H9 (cell line): ENCODE results near the gene MRPL55. TPM values are rescaled to one million over a fixed set of nuclear protein-coding genes. Genes with fewer than 3 reads are reported as not detected.

Source experiments
- DNase-seq: peaks from one replicate; pipeline ENCODE4 v3.0.0-alpha.2; 2017
- H2AFZ ChIP-seq: one replicate; pipeline ENCODE4 v1.6.1; 2013; ENCODE audit warnings: mild to moderate bottlenecking, low read length, control low read depth, moderate library complexity
- H2AK5ac ChIP-seq: 2 replicates; pipeline ENCODE4 v1.6.1; 2013; ENCODE audit warnings: low read length, control low read depth, mixed read lengths; ENCODE audit not compliant: insufficient read length
- H2BK120ac ChIP-seq: one replicate; pipeline ENCODE4 v1.6.1; 2013; ENCODE audit warnings: low read depth, mild to moderate bottlenecking, low read length, control low read depth, inconsistent platforms; ENCODE audit not compliant: poor library complexity, severe bottlenecking
- H2BK12ac ChIP-seq: 2 replicates; pipeline ENCODE4 v1.6.1; 2013; ENCODE audit warnings: low read length, control low read depth, mixed read lengths, low read depth; ENCODE audit not compliant: insufficient read length
- H2BK15ac ChIP-seq: 2 replicates; pipeline ENCODE4 v1.6.1; 2013; ENCODE audit warnings: low read depth, low read length, control low read depth
- H2BK20ac ChIP-seq: one replicate; pipeline ENCODE4 v1.6.1; 2013; ENCODE audit warnings: low read depth, mild to moderate bottlenecking, low read length, control low read depth, inconsistent platforms; ENCODE audit not compliant: poor library complexity, severe bottlenecking
- H2BK5ac ChIP-seq: 2 replicates; pipeline ENCODE4 v1.6.1; 2013; ENCODE audit warnings: low read length, control low read depth, mixed read lengths; ENCODE audit not compliant: insufficient read length
- H3K14ac ChIP-seq: 2 replicates; pipeline ENCODE4 v1.6.1; 2013; ENCODE audit warnings: low read length, control low read depth; ENCODE audit not compliant: insufficient read depth
- H3K18ac ChIP-seq: 2 replicates; pipeline ENCODE4 v1.6.1; 2013; ENCODE audit warnings: low read depth, mild to moderate bottlenecking, mixed read lengths, low read length, control low read depth; ENCODE audit not compliant: insufficient read length
- H3K23ac ChIP-seq: 2 replicates; pipeline ENCODE4 v1.6.1; 2013; ENCODE audit warnings: low read length, control low read depth, mixed read lengths, low read depth; ENCODE audit not compliant: insufficient read length
- H3K23me2 ChIP-seq: 2 replicates; pipeline ENCODE4 v1.6.1; 2013; ENCODE audit warnings: low read depth, mild to moderate bottlenecking, mixed read lengths, low read length, control low read depth; ENCODE audit not compliant: insufficient read length, poor library complexity, severe bottlenecking
- H3K27ac ChIP-seq: 2 replicates; pipeline ENCODE4 v1.5.1; 2013; ENCODE audit warnings: low read length, control low read depth, mixed read lengths, low read depth; ENCODE audit not compliant: insufficient read length
- H3K27me3 ChIP-seq: 2 replicates; pipeline ENCODE4 v1.6.1; 2013; ENCODE audit warnings: low read length, control low read depth, inconsistent platforms; ENCODE audit not compliant: insufficient read depth
- H3K4ac ChIP-seq: 2 replicates; pipeline ENCODE4 v1.6.1; 2013; ENCODE audit warnings: low read depth, mild to moderate bottlenecking, control low read depth, inconsistent platforms, low read length, moderate library complexity
- H3K4me1 ChIP-seq: 2 replicates; pipeline ENCODE4 v1.6.1; 2013; ENCODE audit warnings: low read length, control low read depth, inconsistent platforms; ENCODE audit not compliant: insufficient read depth
- H3K4me2 ChIP-seq: 2 replicates; pipeline ENCODE4 v1.6.1; 2013; ENCODE audit warnings: low read length, control low read depth, mixed read lengths; ENCODE audit not compliant: insufficient read length, insufficient read depth
- H3K56ac ChIP-seq: 2 replicates; pipeline ENCODE4 v1.6.1; 2013; ENCODE audit warnings: low read depth, mild to moderate bottlenecking, mixed read lengths, low read length, control low read depth; ENCODE audit not compliant: insufficient read length
- H3K79me1 ChIP-seq: 2 replicates; pipeline ENCODE4 v1.6.1; 2013; ENCODE audit warnings: low read depth, mild to moderate bottlenecking, moderate library complexity, low read length, control low read depth, inconsistent platforms; ENCODE audit not compliant: insufficient read depth, poor library complexity, severe bottlenecking
- H3K79me2 ChIP-seq: 2 replicates; pipeline ENCODE4 v1.6.1; 2013; ENCODE audit warnings: low read length, control low read depth, inconsistent platforms; ENCODE audit not compliant: insufficient read depth
- H3K9ac ChIP-seq: 2 replicates; pipeline ENCODE4 v1.6.1; 2013; ENCODE audit warnings: low read length, control low read depth, mixed read lengths; ENCODE audit not compliant: insufficient read length; ENCODE audit errors: extremely low read depth
- H3K9me3 ChIP-seq: one replicate; pipeline ENCODE4 v1.6.1; 2013; ENCODE audit warnings: low read depth, low read length, inconsistent platforms; ENCODE audit not compliant: control insufficient read depth
- H3T11ph ChIP-seq: one replicate; pipeline ENCODE4 v1.6.1; 2013; ENCODE audit warnings: mild to moderate bottlenecking, low read length, control low read depth, inconsistent platforms
- H4K20me1 ChIP-seq: one replicate; pipeline ENCODE4 v1.6.1; 2013; ENCODE audit not compliant: control insufficient read depth, insufficient read length, insufficient read depth
- H4K5ac ChIP-seq: 2 replicates; pipeline ENCODE4 v1.6.1; 2013; ENCODE audit warnings: low read depth, mild to moderate bottlenecking, mixed read lengths, low read length, control low read depth; ENCODE audit not compliant: insufficient read length
- H4K8ac ChIP-seq: replicated peaks from 2 replicates; pipeline ENCODE4 v1.6.1; 2013; ENCODE audit warnings: low read length, control low read depth, mixed read lengths, low read depth; ENCODE audit not compliant: insufficient read length
- H4K91ac ChIP-seq: 2 replicates; pipeline ENCODE4 v1.6.1; 2013; ENCODE audit warnings: low read depth, mild to moderate bottlenecking, moderate library complexity, mixed read lengths, low read length, control low read depth; ENCODE audit not compliant: insufficient read length
- H3K27ac Mint-ChIP-seq, 3 experiments: 2 replicates in 2 of 3; 3 replicates in 1 of 3; pipeline ENCODE4 v1.8.0; 2020 to 2021; ENCODE audit warnings: mixed read lengths in 3 of 3, mild to moderate bottlenecking in 1 of 3, moderate library complexity in 1 of 3
- H3K27me3 Mint-ChIP-seq: 2 replicates; pipeline ENCODE4 v1.8.0; 2021; ENCODE audit warnings: low read depth, mild to moderate bottlenecking, moderate library complexity, mixed read lengths
- H3K36me3 Mint-ChIP-seq, 3 experiments: 2 replicates in 2 of 3; 3 replicates in 1 of 3; pipeline ENCODE4 v1.8.0; 2020 to 2021; ENCODE audit warnings: low read depth in 3 of 3, mixed read lengths in 3 of 3; ENCODE audit not compliant: insufficient read depth in 1 of 3
- H3K4me1 Mint-ChIP-seq, 2 experiments: 2 replicates each; pipeline ENCODE4 v1.8.0; 2020; ENCODE audit warnings: mixed read lengths in 2 of 2
- H3K4me3 Mint-ChIP-seq, 2 experiments: 2 replicates in 1 of 2; 3 replicates in 1 of 2; pipeline ENCODE4 v1.8.0; 2020 to 2021; ENCODE audit warnings: mild to moderate bottlenecking in 2 of 2, mixed read lengths in 2 of 2, moderate library complexity in 1 of 2
- H3K9me3 Mint-ChIP-seq, 2 experiments: 2 replicates in 1 of 2; 3 replicates in 1 of 2; pipeline ENCODE4 v1.8.0; 2020; ENCODE audit warnings: mild to moderate bottlenecking in 2 of 2, mixed read lengths in 2 of 2, moderate library complexity in 1 of 2
- CTCF ChIP-seq: fragments of 200-600 bp; sonication (generic); conservative IDR thresholded peaks from 3 replicates; pipeline ENCODE4 v1.8.0; 2021; ENCODE audit warnings: antibody characterized with exemption, mild to moderate bottlenecking
- WGBS: extraction: QIAGEN DNeasy Blood & Tissue Kit; methylation state at CpG from one replicate; pipeline ENCODE4 v1.1.7; 2013; ENCODE audit warnings: missing lambda C conversion rate, low lambda C conversion rate, mixed read lengths; ENCODE audit not compliant: insufficient read length; ENCODE audit errors: extremely low coverage; 5-methylcytosine and 5-hydroxymethylcytosine counted together
- total RNA-seq: library from RNA; stranded (reverse); gene quantifications from 2 replicates; pipeline ENCODE4 v1.2.1, GENCODE V29; 2021

MRPL55 gene
- total RNA-seq, 1 experiment from 2014 or later = 62.3 TPM

DNA sequence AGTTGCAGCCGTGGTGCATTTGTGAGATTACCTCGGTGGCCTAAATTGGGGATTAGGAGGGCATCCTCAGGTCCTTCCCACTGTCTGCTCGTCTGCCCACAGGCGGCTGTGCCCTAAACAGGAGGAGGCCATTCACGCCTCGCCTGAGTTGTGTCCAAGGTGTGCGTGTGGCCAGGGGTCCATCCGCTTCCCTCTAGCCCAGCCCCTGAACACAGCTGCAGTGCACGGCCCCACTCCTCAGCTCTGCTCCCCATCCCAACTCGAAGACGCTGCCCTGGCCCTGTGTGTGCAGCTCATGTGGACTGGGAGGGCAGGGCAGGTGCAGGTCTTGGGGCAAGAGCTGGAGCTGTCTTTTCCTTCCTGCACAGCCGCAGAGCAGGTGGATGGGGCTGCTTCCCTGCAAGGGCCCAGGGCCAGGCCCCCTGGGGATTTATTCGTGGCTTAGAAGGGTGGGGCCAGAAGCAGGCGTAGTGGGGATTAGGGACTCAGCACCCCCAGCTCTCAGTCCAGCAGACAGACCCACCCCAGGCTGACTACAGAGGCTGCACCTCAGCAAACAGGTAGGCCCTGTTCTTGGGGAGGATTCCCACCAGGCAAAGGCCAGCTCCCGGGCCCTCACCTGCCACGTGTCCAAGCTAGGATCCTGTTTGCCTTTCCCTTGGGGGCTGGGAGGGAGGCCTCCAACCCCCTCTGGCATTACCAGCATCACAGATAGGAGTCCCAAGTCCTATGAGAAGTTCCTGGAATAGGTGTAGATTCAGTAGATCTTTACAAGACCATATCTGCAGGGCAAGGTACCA, 35.3 kb upstream of the MRPL55 start:
- H4K5ac ChIP-seq = no peak overlapping the region
- Mint-ChIP-seq H3K27ac (no peak overlapping the region; a peak in 1 of 7 replicates), H3K4me1 (peaks cover 4 to 15% of the 10 kb centered on the region in 2 experiments), H3K9me3 (no peaks in the 10 kb centered on the region), H3K27me3 (peaks cover 4% of the 10 kb centered on the region), H3K36me3 (no peaks in the 10 kb centered on the region; a peak in 1 of 7 replicates), H3K4me3 (no peak overlapping the region)
- peaks cover 2% of the 10 kb centered on the region for H4K20me1 ChIP-seq
- H3K79me2 ChIP-seq = peaks cover 15% of the 10 kb centered on the region; the same call in 1 of the 2 replicates
- WGBS = no CpG with 5 or more reads among the region's 16 CpGs
- peaks cover 10% of the 10 kb centered on the region for H3K23me2 ChIP-seq
- H3K9me3 ChIP-seq = no peaks in the 10 kb centered on the region
- no peak overlapping the region for H3T11ph ChIP-seq
- no peak overlapping the region for H3K27ac ChIP-seq
- H2BK120ac ChIP-seq = no peak overlapping the region
- no peak overlapping the region for H2AK5ac ChIP-seq
- H2BK20ac ChIP-seq = no peak overlapping the region
- no peak overlapping the region for H3K56ac ChIP-seq
- no peak overlapping the region for H2BK5ac ChIP-seq
- H2BK12ac ChIP-seq = no peak overlapping the region
- H4K8ac ChIP-seq = no peak overlapping the region
- H2BK15ac ChIP-seq = no peak overlapping the region
- H3K9ac ChIP-seq = no peak overlapping the region
- TF ChIP-seq CTCF = no peak
- peaks cover 8% of the 10 kb centered on the region for H3K79me1 ChIP-seq
- H3K27me3 ChIP-seq = no peaks in the 10 kb centered on the region
- H3K4ac ChIP-seq = no peak overlapping the region
- no peak overlapping the region; the same call in 1 of the 2 replicates for H3K14ac ChIP-seq
- no peak overlapping the region for H4K91ac ChIP-seq
- no peaks in the 10 kb centered on the region for H3K4me1 ChIP-seq
- DNase-seq = no peak
- H3K23ac ChIP-seq = no peak overlapping the region
- H3K18ac ChIP-seq = no peak overlapping the region
- no peak overlapping the region for H2AFZ ChIP-seq
- H3K4me2 ChIP-seq = no peak overlapping the region
